Measurements from ENCODE around the gene FNDC3B.

FNDC3B gene

DNA sequence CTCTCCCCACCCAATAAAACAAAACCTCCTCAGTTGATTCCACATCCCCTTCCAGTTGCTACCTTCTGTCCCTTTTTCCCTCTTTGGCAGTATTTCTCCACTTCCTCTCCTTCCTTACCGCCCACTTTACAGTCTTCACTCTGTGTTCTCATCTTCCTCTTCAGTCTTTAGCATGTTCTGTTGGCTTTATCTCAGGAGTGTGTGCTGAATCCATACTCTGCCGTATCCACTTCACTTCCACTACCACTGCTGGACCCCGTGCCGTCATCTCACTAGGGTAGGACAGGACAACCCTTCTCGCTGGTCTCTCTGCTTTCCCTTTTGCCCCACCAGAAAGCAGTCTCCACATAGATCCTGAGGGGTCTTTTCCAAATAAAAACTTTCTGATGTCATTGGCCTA, 74.3 kb downstream of the FNDC3B start:
- no peak for DNase-seq (ENCODE audit: low read depth)

DNA sequence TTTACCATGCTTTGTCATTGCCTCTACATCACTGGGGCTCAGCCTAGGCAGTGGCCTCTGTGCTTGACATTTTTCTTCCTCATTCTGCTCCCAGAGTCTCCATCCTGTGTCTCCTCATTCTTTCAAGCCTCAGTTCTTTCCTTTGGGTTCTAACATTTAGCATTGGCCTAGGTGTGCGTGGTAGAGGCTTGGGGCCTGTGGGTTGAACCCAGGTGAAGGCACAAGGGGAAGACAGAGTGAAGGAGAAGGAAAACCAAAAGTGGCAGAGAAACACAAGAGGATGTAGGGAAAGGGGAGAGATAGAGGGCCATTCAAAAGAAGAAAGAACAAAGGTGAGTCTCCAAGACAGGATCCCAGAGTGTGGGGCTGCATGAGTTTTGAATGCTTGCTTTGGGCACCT, 75.7 kb downstream of the FNDC3B start:
- no peak for DNase-seq (ENCODE audit: low read depth)

DNA sequence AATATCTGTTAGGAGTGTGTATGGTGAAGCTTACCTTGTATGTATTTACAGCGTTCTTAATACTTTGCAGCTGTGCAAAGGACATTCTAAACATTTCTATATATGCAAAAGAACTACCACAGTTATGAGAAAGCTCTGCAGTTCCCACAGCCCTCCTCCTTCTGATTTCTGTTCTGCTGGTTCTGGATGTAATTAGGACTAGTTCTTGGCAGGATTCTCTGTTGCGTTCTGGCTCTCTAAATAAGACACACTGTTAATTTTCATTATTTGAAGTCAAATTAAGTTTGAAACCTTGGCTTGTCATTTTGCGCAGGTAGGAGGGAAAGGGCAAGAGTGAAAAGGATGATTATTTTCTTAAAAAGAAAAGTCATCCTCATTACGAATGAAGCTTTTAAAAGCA, 76.4 kb downstream of the FNDC3B start:
- no peak for DNase-seq (ENCODE audit: low read depth)

DNA sequence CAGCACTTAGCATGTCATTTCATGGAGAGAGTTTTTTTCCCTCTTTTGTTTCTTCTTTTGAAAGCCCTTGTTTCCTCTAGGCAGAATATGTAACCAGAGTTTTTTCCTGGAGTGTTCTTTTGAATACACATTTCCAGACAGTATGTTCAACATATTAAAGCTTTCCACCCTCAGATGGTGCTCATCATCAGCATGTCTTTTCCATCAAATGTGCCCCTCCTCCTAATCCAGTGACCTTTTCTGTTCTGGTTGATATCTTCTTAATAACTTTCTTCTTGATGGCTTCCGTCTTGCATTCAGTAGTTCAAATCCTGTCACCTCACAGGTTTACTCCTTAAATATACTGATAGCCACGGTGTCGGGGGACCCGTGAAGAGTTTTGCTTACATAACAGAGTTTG, 78.6 kb downstream of the FNDC3B start:
- DNase-seq (ENCODE audit: low read depth), result no peak

DNA sequence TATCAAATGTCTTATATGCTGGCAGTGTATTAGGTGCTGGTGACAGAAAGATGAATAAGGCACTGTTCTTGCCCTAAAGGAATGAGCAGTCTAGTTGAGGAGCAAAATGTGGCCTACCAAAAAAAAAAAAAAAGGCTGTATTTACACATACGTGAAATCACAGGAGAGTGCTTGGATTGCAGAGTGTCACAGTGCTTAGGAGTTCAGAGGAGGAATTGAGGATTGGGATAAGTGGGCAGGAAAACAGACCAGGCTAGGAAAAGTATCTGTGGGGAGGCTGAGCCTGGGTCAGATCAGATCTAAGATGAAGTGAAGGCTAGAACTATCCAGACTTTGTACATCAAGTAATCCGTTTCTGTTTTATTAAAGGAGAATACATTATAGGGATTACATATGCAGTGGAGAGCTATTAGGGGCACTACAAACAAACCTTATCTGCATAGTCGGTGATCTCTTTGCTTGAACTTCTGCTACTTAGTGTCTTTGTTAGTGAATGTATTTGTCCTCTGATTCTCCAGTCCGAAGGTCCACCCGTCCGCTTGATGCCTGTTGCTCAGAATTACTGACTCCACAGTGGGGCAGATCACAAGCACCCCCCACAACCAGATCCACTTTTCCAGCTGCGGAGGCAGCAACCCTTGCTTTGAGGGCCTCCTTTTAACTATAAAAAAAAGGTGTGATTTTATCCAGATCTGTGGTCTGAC, 80.0 kb downstream of the FNDC3B start:
- DNase-seq (ENCODE audit: low read depth), result no peak

DNA sequence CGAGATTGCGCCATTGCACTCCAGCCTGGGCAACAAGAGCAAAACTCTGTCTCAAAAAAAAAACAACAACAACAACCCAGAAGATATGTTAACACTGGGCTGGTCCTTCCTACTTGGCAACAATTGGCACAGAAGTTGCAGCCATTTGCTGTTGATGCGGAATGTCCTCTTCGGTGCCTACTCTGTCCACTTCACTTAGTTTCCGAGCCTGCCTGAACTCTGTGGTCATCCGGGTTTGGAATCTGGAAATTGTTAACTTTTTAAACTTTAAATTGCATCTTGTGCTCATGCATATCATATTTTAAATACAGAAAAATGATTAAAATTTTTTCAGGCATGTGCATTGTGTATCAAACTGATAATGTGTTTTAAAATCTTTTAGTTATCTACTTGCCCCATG, 81.5 kb downstream of the FNDC3B start:
- DNase-seq (ENCODE audit: low read depth), result no peak

DNA sequence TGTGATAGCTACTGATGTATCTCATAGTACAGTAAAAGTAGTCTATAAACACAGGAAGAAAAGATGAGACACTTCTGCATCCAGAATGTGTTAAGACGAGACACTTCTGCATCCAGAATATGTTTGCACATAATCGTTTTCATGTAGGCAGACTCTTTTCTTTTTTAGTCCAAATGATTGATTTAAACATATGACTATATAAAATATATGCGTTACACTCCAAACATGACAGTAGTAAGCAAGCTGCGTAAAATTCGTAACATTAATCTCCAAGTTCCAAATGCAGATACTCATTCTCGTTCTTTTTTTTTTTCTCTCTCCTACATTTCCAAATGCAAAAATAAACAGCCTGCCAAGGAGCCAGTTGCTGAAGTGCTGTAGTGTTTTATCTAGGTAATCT, 82.6 kb downstream of the FNDC3B start:
- DNase-seq (ENCODE audit: low read depth), result no peak

DNA sequence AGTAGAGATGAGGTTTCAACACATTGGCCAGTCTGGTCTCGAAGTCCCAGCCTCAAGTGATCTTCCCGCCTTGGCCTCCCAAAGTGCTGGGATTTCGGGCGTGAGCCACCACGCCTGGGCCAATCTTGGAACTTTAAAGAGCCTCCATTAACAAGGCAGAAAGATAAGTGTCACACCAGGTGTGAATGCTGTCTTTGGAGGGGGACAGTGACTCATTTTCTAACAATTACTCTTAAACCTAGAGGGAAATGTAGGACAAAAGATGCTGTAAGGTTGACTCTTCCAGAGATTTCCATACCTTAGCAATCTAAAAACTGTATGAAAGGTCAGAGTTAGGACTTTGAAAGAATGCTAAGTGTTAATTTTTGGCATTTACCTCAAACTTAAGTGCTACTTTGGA, 84.9 kb downstream of the FNDC3B start:
- no peak for DNase-seq (ENCODE audit: low read depth)

DNA sequence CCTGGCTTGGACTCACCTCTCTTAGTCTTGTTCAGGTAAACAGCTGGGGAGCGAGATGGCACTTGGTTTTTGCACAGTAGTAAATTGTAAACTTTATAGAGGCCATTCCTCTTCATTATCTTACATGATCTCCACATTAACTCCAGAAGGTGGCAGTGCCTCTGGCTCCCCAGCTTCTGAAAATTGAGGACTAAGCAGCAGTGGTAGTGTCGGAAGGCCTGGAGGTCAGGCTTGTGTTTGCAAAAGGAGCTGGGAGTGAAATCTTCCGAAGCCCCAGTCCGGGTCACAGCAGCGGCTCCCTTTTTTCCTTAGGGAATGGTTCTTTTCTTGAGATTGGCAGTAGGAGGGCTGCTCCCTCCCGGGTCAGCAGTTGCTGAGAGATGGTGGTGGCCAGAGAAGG, 85.7 kb downstream of the FNDC3B start:
- DNase-seq (ENCODE audit: low read depth), result no peak

DNA sequence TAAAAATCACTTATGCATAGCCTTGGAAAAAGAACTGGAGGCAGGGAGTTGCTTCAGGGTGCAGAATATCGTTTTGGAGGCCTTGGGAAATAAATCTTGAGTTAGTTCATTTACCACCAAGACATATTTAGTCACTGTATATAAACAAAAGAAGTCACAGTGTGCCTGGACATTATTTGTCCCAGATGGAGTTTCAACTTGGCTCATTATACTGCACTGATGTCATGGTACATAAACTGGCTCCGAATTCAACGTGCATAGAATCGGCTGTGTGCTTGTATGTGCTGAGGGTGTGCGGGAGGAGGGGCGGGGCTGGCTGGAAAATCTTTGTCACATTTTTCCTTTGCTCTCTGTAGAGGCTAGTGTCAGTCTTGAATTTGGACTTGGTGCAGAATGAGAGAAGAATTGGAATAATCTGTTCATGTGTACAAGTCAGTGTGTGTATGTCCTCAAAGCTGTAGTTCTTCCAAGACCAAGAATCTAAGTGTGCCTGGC, 86.6 kb downstream of the FNDC3B start:
- no peak for DNase-seq (ENCODE audit: low read depth)

DNA sequence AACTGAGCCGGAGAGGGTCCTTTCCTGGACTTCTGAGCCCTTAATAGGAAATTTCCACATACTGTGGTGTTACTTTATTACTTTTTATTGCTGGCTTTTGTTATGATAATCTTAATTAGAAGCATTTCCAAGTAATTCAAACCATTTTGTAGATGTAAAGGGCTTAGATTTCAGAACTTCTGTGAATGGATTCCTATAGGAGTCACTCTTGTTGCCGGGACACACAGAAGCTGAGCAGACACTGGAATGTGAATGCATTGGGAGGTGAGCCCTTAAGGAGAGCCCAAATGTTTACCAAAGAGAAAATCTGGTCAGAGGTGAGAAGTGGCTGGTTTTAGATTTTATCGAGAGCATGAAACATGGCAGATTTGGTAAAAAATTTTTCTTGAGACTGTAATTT, 87.4 kb downstream of the FNDC3B start:
- DNase-seq (ENCODE audit: low read depth), result no peak

DNA sequence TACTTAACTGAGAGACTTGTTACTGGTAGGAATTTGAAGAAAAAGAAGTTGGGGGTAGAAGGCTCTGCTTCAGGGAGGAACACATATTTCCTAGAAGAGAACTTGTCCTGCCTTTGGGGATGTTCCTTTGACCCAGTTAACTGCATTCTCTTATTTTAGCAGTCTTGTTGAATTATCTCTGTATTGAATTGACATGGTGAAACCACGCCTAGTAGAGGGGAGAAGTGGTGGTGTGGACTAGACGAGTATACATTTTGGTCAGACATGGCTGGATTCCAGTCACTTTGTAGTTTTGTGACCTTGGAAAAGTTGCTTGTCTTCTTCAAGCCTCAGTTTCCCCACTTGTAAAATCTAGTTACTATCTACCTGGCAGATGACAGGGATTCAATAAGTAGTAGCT, 87.8 kb downstream of the FNDC3B start:
- no peak for DNase-seq (ENCODE audit: low read depth)

DNA sequence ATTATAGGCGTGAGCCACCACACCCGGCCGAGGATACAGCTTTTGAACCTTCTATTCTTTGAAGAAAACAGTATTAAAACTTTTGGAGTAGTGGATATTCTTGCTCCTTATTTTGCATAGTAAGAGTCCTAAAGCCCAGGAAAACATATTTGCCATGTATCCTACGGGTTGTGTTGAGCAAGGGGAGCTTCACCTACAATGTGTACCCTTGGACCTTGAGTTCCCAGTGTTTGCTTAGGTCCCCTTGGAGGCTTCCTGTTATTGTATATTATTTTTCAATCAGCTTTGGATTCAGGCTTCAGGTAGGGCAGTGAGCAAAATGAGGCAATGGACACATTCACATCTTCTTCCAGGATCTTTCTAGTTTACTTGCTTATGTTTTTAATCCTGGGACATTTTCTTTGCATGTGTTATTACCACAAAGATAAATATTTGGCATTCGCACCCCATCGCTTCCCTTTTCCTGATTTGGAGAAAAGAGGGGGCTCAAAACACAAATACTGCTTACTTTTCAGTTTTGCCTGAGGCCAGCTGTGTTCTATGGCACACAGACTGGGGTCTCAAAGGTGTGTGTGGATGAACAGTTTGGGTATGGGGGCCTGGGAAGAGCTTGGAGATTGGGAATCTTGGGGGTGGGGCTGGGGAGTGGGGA, 88.7 kb downstream of the FNDC3B start:
- DNase-seq (ENCODE audit: low read depth), result no peak

DNA sequence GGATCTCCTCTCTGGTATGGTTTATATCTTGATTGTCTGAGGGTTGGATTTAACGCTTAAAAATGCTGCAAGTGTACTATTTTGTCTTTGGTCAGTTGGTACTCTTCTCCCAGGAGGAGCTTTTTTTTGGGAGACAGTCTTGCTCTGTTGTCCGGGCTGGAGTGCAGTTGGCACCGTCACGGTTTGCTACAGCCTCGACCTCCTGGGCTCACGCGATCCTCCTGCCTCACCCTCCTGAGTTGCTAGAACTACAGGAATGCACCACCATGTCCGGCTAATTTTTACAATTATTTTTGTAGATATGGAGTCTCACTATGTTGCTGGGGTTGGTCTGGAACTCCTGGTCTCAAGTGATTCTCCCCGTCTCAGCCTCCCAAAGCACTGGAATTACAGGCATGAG, 89.5 kb downstream of the FNDC3B start:
- DNase-seq (ENCODE audit: low read depth), result no peak

DNA sequence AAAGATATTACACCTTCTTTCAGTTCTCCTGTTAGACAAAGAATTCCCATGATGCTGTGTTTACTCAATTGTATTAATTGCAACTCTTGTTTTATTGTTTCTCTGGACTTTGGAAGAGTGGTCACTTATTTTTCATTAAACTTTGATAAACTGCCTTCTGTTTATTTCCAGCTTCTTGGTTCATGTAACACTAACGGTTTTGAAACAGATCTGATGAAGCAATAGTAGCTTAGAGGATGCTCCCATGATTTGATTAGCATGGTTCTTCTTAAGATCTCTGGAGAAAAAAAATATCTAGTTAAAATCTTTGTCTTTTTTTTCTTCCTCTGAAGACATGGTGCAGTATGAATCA, 90.1 kb downstream of the FNDC3B start:
- no peak for DNase-seq (ENCODE audit: low read depth)

DNA sequence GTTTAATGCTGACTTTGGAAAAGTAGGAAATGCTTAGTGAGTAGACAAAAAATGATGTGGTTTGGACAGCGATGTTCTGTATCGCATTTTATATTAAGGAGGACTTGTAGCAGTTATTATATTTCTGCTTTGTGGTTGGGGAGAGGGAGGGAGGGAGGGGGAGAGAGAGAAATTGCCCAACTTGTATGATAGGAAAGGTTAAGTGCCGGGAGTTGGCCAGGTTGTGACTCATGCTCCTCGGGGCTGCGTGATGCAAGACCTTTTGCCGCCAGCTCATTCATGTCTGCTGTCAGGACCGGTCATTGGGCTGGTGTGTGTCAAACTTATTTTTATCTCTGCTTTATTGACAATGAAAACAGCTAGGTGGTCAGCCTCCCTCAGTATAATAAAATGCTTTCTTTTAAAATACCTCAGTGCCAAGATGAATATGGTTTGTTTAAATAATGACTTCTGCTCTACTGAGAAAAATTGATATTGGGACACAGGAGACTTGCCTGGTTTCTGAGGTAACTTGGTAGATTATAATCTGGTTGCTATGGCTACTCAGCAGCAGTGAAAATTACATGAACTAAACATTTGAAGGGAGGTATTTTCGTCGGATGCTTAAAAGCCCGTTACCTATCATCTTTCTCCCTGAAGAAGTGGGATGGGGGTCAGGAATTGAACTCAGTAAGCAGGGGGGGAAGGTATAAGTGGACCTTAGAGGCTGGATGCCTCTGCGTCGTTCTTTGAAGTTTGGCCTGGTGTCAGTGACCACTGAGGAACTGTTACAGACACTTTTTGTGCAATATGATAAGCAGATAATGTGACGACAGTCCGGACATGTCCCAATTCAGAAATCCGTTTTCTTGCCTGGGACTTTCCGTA, 90.7 kb downstream of the FNDC3B start:
- peak; percentile 25 for DNase-seq (ENCODE audit: low read depth)

DNA sequence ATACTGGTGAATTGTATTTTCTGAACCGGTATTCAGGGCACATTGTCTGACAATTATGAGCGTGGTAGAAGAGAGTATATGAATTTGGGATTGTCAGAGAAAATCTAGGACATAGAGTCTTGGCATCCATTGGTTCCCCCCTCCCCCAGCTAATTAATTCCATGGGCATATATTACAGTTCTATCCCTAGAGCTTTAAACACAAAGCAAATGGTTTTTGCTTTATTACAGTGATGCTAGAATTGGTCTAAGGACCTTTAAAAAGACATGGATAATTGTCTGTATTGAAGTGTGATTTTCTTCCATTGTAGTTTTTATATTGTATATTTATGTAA, 91.3 kb downstream of the FNDC3B start:
- DNase-seq (ENCODE audit: low read depth), result no peak

DNA sequence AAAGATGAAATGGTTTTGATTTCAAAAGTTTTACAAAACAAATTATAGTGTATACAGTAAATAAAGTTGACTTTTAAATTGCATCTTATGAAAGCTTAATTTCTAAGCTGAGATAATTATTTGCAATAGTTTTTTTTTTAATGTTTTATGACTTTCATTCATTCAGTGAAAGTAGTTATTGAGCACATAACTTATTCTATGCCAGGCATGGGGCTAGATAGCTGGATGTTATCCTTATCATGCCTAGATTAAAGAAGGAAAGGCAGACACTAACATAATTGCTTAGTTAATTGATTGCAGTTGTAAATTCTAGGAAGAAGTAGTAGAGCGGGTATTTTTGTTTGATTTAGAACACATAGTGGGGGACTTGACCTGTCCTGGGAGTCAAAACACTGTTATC, 92.4 kb downstream of the FNDC3B start:
- no peak for DNase-seq (ENCODE audit: low read depth)

DNA sequence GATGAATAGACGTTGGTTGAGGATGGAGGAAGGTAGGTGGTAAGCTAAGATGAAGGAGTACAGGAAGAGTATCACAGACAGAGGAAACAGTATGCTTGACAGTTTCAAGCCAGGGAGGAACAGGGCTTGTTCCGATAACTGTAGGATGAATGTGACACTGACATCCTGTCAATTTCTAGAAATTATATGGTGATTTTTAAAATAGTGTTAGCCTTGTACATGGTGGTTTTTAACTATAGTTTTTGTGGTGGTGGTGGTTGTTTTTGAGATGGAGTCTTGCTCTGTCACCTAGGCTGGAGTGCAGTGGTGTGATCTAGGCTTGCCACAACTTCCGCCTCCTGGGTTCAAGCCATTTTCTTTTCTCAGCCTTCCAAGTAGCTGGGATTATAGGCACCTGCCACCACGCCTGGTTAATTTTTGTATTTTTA, 92.8 kb downstream of the FNDC3B start:
- no peak for DNase-seq (ENCODE audit: low read depth)

DNA sequence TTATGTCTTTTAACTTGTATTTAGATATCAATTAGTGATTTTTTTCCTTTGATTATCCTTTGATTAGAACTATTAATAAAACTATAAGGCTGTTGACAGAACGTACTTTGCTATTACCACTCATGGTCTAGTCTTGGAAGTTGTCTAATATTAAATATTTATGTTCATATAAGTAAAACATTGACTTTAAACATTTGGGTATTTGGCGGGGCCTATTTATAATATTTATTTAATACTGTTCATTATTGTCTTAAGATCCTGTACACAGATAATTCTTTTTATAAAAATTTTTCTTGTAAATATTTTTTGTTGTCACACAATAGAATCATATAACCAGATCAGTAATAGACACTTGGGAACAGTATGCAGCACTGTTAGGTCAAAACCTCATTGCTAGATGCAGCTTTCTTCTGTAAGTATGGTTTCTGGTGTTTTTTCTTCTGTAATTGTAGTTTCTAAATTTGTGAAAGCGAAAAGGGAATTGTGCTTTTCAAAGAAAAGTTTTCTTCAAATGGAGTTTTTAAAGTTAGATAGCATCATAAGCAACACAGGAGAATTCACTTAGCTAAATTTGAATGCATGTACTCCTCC, 93.4 kb downstream of the FNDC3B start:
- no peak for DNase-seq (ENCODE audit: low read depth)

DNA sequence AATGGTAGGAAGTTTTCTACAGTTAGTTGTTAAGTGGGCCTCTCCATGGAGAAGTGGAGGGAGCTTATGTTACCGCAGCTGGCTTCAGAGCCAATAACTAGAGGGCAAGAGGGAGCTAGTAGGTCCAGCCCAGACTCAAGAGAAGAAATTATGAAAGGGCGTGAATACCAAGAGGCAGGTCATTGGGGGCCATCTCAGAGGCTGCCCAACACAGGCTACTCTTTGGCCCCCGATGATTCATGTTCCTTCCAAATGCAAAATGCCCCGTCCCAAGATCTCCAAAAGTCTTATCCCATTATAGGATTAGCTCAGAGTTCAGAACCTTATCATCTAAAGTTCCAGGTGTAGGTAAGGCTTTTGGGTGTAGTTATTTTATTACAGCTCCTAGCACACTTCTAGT, 94.5 kb downstream of the FNDC3B start:
- DNase-seq (ENCODE audit: low read depth), result no peak

DNA sequence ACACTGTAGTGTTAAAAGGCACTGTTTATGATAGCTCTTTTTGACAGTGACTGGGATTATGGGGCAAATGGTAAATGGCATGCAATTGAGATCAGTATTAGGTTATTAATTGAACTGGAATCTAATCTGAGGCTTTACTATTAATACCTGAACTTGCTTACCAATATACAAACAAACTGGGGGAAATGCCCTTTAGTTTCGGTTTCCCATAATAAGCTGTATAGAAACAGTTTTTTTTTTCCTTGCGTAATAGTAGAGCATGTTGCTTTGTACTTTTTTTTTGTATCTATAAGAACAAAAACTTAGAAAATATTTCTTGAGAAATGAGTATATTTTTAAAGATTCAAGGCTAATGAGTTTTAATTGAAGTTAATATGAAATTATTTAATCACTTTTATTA, 95.0 kb downstream of the FNDC3B start:
- no peak for DNase-seq (ENCODE audit: low read depth)

DNA sequence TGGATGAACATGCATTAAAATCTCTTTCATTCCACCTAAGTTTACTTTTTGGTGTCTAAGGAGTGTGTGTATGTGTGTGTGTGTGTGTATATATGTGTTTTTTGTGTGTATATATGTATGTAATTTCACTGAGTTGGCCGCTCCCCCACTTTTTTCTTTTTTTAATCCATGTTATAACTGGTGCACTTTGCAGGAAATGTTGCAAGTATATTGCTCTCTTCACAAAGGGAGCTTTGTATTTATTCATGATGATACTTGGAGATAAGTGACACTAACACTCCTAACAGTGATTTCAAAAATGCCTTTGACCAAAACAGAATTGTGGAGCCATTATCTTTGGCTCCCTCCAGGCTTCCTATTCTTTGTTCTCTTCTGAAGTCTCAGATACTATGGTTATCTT, 95.8 kb downstream of the FNDC3B start:
- no peak for DNase-seq (ENCODE audit: low read depth)

Data from activated gamma-delta T cell treated with anti-CD3 and anti-CD28 coated beads, Interleukin-2, amount 50 U/mL, for 16 hours (primary cell).